T47D (cell line): ENCODE measurements around the gene TAS2R40.
"Not testable (repeated sequence)": the region's sequence is repeated elsewhere in the genome, so short reads cannot be mapped to it uniquely, and the experiment has no call there.

ENCODE experiments used
- DNase-seq, 2 experiments: peaks; one replicate each; pipeline versions ENCODE4 v3.0.0 to v3.0.0-alpha.2; 2011 to 2012; ENCODE audit warnings: low read depth in 1 of 2, low spot score in 1 of 2
- JUND ChIP-seq: IDR thresholded peaks from 2 replicates; pipeline ENCODE4 v1.6.1; 2012; ENCODE audit warnings: low read depth
- in situ Hi-C: cut with HindIII; loops from 2 replicates; pipeline ENCODE4 v1.10.0; 2016; ENCODE audit warnings: low sequenced_read_pairs, low pct_unique_long_range_greater_than_20kb

Gene TAS2R40

GRCh38 chr7:143205560-143206293 lies 16.1 kb upstream of the TAS2R40 start:
- DNase-seq, result no peak
- TF ChIP-seq JUND, result no peak
- in situ Hi-C loops, result no loop called here

GRCh38 chr7:143210541-143210940 lies 11.3 kb upstream of the TAS2R40 start:
- DNase-seq, result peak in 1 of 2 experiments; percentile 77
- in situ Hi-C loops, result no loop called here
- TF ChIP-seq JUND, result no peak

DNA sequence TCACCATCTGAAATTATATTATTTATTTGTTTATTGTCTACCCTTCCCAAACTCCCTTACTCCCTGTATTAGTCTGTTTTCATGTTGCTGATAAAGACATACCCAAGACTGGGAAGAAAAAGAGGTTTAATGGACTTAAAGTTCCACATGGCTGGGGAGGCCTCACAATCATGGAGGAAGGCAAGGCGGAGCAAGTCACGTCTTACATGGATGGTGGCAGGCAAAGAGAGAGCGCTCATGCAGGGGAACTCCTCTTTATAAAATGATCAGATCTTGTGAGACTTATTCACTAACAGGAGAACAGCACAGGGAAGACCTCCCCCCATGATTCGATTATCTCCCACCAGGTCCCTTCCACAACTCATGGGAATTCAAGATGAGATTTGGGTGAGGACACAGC lies 8.4 kb upstream of the TAS2R40 start:
- in situ Hi-C loops, DNase-seq: not testable (repeated sequence)

GRCh38 chr7:143214789-143215679 lies 6.8 kb upstream of the TAS2R40 start:
- peak; percentile 26 to 89 for DNase-seq
- in situ Hi-C loops, result no loop called here
- no peak for TF ChIP-seq JUND

DNA sequence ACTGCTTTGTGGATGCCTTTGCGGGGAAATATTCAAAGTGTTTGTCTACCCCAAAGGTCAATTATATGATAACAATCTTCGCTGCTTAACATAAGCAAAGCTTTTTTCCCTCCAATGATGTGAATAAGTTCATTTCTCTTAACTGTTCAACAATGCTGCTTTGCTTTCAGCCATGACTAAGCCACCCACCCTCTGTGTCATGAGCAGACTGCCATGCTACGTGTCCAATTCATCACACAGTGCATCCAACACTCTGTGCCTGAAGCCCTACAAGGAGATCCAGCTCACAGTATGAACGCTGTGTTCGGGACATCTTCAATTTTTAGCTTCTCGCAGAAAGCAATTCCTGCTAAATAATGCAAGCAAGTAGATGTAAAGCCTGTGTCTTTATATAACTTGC lies 5.7 kb upstream of the TAS2R40 start:
- no peak for TF ChIP-seq JUND
- no peak for DNase-seq
- in situ Hi-C loops, result no loop called here

DNA sequence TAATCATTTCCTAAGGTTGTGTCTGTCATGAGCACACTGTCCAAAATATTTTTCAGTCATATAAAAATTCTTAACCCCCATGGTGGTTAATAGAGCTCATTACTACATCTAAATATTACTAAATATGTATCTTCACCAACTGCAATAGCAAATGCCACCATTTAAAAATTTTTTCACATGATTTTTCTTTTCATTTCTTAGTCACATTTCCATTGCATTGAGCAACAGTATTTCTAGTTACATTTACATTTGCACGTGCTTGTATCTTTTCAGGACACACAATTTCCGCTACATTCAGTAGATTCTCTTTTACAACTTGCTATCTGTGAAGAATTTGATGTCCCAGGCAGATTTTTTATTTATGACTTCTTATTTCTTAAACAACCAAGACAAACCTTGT lies 5.2 kb upstream of the TAS2R40 start:
- no peak for TF ChIP-seq JUND
- in situ Hi-C loops, result no loop called here
- DNase-seq, result no peak

DNA sequence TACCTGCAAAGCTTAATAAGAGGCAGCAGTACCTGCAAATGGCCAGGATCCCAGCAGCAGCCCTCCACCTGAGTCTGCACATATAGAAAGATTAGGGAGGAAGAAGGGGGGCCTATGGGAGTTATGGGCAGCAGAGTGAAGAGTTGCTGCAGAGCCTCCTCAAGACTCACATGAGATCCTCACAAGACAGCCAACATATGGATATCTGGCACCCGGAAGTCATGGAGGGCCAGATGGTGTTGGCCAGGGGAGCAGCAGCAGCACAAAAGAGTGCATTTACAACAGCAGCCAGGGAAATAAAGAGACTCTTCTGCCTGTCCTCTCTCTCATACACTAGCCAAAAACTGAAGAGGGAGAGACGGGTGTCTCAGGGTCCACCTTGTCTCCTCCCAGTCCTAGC lies 4.0 kb upstream of the TAS2R40 start:
- in situ Hi-C loops, result no loop called here
- TF ChIP-seq JUND, result no peak
- no peak for DNase-seq

DNA sequence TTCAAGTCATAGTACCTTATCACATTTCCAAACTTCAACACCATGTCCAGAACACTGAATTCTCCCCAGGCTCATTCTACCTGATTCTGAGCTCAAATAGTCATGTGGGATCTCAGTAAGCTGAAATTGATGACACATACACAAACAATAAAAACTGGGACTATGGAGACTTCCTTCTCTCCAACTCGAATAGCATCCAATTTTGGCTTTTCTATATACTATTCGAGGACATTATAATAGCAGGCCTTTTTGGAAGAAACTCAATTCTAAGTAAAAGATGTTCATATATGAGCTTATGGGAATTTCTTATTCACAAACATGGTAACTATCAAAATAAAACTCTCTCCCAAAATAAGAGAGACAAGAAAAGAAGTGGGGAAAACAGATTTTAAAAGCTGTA lies 551 bp upstream of the TAS2R40 start:
- DNase-seq, result no peak
- in situ Hi-C loops, result no loop called here
- TF ChIP-seq JUND, result no peak

- TF ChIP-seq JUND, result no peak
- no peak for DNase-seq
- in situ Hi-C loops, result no loop called here
Observed at GRCh38 chr7:143222782-143223181, 945 bp downstream of the TAS2R40 start.

- in situ Hi-C loops, result no loop called here
- DNase-seq, result peak; percentile 26 to 89
- TF ChIP-seq JUND, result no peak
Observed at GRCh38 chr7:143223784-143224183, 1.9 kb downstream of the TAS2R40 start.

- in situ Hi-C loops, result no loop called here
- DNase-seq, result no peak
- TF ChIP-seq JUND, result no peak
Observed at GRCh38 chr7:143225047-143225446, 3.2 kb downstream of the TAS2R40 start.

GRCh38 chr7:143227806-143228205 lies 6.0 kb downstream of the TAS2R40 start:
- in situ Hi-C loops, result no loop called here
- DNase-seq, result no peak
- no peak for TF ChIP-seq JUND

GRCh38 chr7:143229054-143229790 lies 7.4 kb downstream of the TAS2R40 start:
- no peak for TF ChIP-seq JUND

More at GRCh38 chr7:143229054-143229790, 7.4 kb downstream of the TAS2R40 start:
- no peak for DNase-seq
- in situ Hi-C loops, result no loop called here
